Forelimb muscle (tissue), 1 donor: Measurements from ENCODE around the gene PCDHA10. TPM values are rescaled to one million over a fixed set of nuclear protein-coding genes. Genes with fewer than 3 reads are reported as not detected.
"Not testable (repeated sequence)": the region's sequence is repeated elsewhere in the genome, so short reads cannot be mapped to it uniquely, and the experiment has no call there.

ENCODE experiments used
- DNase-seq: peaks from one replicate; pipeline ENCODE4 v3.0.0-alpha.2; 2013; ENCODE audit warnings: low read depth
- polyA plus RNA-seq: library from polyadenylated mRNA; unstranded; fragments of 120-200 nt; gene quantifications from one replicate; pipeline ENCODE4 v1.2.1, GENCODE V29; 2013; ENCODE audit not compliant: insufficient read length

Gene PCDHA10
- polyA plus RNA-seq, 1 donor = 0.05 TPM

GRCh38 chr5:140842798-140843733 lies 12.6 kb upstream of the PCDHA10 start:
- DNase-seq = no peak

DNA sequence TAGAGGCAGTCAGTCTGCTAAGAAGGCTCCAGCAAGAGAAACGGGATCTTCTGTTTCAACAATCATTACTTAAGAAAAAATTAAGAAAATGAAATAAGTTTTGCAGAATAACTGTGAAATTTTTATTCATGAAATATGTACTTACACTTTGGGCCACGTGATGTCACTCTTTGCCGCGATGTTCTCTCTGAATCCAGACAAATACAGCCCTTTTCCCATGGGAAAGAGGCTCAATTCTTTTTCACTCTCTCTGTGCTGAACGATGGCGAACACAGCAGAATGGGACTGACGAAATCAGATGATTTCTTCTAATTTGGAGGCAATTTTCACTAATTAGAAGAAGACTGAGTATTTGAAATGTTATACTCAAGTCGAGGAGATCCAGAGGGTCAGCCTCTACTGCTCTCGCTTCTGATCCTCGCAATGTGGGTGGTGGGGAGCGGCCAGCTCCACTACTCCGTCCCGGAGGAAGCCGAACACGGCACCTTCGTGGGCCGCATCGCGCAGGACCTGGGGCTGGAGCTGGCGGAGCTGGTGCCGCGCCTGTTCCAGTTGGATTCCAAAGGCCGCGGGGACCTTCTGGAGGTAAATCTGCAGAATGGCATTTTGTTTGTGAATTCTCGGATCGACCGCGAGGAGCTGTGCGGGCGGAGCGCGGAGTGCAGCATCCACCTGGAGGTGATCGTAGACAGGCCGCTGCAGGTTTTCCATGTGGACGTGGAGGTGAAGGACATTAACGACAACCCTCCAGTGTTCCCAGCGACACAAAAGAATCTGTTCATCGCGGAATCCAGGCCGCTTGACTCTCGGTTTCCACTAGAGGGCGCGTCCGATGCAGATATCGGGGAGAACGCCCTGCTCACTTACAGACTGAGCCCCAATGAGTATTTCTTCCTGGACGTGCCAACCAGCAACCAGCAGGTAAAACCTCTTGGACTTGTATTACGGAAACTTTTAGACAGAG lies 7.3 kb upstream of the PCDHA10 start, which contains the start of gene PCDHA9:
TSS of gene PCDHA9 (plus strand) at position 244 of the 964 bp plus-strand sequence. CDS start at position 358, 114 bp downstream.
- not testable (repeated sequence) for DNase-seq

DNA sequence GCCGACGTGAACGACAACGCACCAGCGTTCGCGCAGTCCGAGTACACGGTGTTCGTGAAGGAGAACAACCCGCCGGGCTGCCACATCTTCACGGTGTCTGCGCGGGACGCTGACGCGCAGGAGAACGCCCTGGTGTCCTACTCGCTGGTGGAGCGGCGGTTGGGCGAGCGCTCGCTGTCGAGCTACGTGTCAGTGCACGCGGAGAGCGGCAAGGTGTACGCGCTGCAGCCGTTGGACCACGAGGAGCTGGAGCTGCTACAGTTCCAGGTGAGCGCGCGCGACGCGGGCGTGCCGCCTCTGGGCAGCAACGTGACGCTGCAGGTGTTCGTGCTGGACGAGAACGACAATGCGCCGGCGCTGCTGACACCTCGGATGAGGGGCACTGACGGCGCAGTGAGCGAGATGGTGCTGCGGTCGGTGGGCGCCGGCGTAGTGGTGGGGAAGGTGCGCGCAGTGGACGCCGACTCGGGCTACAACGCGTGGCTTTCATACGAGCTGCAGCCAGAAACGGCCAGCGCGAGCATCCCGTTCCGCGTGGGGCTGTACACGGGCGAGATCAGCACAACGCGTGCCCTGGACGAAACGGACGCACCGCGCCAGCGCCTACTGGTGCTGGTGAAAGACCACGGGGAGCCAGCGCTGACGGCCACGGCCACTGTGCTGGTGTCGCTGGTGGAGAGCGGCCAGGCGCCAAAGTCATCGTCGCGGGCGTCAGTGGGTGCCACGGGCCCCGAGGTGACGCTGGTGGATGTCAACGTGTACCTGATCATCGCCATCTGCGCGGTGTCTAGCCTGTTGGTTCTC lies 5.7 kb upstream of the PCDHA10 start:
- not testable (repeated sequence) for DNase-seq

GRCh38 chr5:140857177-140857986 lies 1.7 kb downstream of the PCDHA10 start:
- DNase-seq = no peak

- DNase-seq = no peak
Observed at GRCh38 chr5:140857987-140858240, 2.2 kb downstream of the PCDHA10 start.

DNA sequence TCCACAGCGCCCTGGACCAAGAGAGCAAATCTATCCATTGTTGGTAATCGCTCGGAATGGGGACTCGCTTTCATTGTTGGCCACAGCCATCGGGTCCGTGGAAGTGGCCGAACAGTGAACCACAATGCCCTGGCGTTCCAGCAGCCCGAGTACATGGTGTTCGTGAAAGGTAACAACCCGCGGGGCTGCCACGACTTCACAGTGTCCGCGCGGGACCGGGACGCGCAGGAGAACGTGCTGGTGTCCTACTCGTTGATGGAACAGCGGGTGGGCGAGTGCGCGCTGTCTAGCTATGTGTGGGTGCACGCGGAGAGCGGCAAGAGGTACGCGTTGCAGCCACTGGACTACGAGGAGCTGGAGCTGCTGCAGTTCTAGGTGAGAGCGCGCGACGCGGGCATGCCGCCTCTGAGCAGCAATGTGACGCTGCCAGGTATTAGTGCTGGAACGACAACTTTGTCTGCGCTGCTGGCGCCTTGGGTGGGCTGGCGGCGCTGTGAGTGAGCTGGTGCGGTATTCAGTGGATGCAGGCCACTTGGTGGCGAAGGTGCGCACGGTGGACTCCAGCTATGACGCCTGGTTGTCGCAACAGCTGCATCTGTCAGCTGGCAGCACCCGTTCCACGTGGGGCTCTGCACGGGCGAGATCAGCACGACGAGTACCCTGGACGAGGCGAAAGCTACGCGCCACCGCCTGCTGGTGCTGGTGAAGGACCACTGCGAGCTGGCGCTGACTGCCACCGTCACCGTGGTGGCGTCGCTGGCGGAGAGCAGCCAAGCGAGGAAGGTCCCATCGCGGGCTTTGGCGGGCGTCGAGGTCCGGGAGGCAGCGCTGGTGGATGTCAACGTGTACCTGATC lies 7.0 kb downstream of the PCDHA10 start:
- DNase-seq = no peak

GRCh38 chr5:140868721-140869554 lies 13.2 kb downstream of the PCDHA10 start, which contains the start of gene PCDHA11:
PCDHA11 (plus strand) TSS chr5:140868957; CDS start chr5:140869104, 147 bp downstream.
- no peak for DNase-seq

DNA sequence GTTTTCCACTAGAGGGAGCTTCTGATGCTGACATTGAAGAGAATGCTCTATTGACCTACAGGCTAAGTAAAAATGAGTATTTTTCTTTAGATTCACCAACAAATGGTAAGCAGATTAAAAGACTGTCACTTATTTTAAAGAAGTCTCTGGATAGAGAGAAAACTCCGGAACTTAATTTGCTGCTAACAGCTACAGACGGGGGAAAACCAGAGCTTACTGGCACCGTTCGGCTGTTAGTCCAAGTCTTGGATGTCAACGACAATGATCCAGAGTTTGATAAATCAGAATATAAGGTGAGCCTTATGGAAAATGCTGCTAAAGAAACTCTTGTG lies 13.8 kb downstream of the PCDHA10 start:
- DNase-seq = no peak

DNA sequence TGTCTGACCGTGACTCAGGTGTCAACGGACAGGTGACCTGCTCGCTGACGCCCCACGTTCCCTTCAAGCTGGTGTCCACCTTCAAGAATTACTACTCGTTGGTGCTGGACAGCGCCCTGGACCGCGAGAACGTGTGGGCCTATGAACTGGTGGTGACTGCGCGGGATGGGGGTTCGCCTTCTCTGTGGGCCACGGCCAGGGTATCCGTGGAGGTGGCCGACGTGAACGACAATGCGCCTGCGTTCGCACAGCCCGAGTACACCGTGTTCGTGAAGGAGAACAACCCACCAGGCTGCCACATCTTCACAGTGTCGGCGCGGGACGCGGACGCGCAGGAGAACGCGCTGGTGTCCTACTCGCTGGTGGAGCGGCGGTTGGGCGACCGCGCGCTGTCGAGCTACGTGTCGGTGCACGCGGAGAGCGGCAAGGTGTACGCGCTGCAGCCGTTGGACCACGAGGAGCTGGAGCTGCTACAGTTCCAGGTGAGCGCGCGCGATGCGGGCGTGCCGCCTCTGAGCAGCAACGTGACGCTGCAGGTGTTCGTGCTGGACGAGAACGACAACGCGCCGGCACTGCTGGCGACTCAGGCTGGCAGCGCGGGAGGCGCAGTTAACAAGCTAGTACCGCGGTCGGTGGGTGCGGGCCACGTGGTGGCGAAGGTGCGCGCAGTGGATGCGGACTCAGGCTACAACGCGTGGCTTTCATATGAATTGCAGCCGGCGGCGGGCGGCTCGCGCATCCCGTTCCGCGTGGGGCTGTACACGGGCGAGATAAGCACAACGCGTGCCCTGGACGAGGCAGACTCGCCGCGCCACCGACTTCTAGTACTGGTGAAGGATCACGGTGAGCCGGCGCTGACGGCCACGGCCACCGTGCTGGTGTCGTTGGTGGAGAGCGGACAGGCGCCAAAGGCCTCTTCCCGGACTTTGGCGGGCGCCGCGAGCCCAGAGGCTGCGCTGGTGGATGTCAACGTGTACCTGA lies 14.8 kb downstream of the PCDHA10 start:
- no peak for DNase-seq

- DNase-seq = no peak
Observed at GRCh38 chr5:140875085-140876065, 19.7 kb downstream of the PCDHA10 start, which contains the start of gene PCDHA12. PCDHA12 (plus strand) TSS chr5:140875308; CDS start chr5:140875473, 165 bp downstream.

DNA sequence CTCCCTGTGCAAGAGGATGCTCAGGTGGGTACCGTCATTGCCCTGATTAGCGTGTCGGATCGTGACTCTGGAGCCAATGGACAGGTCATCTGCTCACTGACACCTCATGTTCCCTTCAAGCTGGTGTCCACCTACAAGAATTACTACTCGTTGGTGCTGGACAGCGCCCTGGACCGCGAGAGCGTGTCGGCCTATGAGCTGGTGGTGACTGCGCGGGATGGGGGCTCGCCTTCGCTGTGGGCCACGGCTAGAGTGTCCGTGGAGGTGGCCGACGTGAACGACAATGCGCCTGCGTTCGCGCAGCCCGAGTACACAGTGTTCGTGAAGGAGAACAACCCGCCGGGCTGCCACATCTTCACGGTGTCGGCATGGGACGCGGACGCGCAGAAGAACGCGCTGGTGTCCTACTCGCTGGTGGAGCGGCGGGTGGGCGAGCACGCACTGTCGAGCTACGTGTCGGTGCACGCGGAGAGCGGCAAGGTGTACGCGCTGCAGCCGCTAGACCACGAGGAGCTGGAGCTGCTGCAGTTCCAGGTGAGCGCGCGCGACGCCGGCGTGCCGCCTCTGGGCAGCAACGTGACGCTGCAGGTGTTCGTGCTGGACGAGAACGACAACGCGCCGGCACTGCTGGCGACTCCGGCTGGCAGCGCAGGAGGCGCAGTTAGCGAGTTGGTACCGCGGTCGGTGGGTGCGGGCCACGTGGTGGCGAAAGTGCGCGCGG lies 21.0 kb downstream of the PCDHA10 start:
- DNase-seq = not testable (repeated sequence)

DNA sequence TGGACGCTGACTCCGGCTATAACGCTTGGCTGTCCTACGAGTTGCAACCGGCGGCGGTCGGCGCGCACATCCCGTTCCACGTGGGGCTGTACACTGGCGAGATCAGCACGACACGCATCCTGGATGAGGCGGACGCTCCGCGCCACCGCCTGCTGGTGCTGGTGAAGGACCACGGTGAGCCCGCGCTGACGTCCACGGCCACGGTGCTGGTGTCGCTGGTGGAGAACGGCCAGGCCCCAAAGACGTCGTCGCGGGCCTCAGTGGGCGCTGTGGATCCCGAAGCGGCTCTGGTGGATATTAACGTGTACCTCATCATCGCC lies 21.5 kb downstream of the PCDHA10 start:
- no peak for DNase-seq

DNA sequence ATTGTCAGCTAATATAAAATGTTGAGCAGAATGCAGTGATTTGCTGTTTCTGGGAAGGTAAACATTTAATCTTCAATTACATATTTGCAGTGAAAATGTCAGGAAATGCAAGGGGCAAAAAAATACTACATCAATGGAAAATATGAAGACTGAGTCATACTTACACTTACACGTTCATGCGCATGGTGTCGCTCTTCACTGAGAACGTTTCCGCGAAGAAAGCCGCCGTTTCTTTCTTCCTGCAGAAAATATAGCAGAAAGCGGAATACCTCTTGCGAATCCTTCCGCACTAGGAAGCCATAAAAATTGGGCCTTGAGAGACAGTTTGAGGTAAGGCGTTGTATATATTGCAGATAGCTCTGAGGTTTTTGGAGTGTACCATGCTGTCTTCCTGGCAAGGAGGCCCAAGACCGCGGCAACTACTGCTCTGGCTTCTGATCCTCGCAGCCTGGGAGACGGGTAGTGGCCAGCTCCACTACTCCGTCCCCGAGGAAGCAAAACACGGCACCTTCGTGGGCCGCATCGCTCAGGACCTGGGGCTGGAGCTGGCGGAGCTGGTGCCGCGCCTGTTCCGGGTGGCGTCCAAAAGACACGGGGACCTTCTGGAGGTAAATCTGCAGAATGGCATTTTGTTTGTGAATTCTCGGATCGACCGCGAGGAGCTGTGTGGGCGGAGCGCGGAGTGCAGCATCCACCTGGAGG lies 26.3 kb downstream of the PCDHA10 start, which contains the start of gene PCDHA13:
TSS of gene PCDHA13 (plus strand) at position 236 of the 702 bp plus-strand sequence. CDS start at position 381, 145 bp downstream.
- DNase-seq = no peak

DNA sequence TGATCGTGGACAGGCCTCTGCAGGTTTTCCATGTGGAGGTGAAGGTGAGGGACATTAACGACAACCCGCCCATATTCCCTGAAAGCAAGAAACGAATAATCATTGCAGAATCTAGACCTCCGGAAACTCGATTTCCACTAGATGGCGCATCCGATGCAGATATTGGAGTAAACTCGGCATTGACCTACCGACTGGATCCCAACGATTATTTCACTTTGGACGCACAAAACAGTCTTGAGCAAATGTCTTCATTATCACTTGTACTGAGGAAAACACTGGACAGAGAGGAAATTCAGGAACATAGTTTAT lies 26.8 kb downstream of the PCDHA10 start:
- no peak for DNase-seq

DNA sequence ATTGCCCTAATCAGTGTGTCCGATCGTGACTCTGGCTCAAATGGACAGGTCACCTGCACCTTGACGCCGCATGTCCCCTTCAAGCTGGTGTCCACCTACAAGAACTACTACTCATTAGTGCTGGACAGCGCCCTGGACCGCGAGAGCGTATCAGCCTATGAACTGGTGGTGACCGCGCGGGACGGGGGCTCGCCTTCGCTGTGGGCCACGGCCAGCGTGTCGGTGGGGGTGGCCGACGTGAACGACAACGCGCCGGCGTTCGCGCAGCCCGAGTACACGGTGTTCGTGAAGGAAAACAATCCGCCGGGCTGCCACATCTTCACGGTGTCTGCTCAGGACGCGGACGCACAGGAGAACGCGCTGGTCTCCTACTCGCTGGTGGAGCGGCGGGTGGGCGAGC lies 27.7 kb downstream of the PCDHA10 start:
- DNase-seq = no peak
